Neural cell (in vitro differentiated cells): Measurements from ENCODE around the gene PAPSS2. TPM values are rescaled to one million over a fixed set of nuclear protein-coding genes. Genes with fewer than 3 reads are reported as not detected.

Experiments
- H2AFZ ChIP-seq: fragments of 200-600, 300-800 bp; sonication (generic), shearing (Covaris generic); 2 replicates; pipeline ENCODE4 v1.6.0; 2014; ENCODE audit warnings: low read depth, mild to moderate bottlenecking, antibody characterized with exemption, low read length, moderate library complexity
- H3F3A ChIP-seq: fragments of 200-600 bp; shearing (Covaris generic); 2 replicates; pipeline ENCODE4 v1.6.1; 2016; ENCODE audit warnings: mild to moderate bottlenecking, moderate library complexity, mixed read lengths, antibody characterized with exemption, low read length; ENCODE audit not compliant: insufficient read depth, poor library complexity, severe bottlenecking
- H3K27ac ChIP-seq: fragments of 200-600, 300-800 bp; sonication (generic), shearing (Covaris generic); 2 replicates; pipeline ENCODE4 v1.5.1; 2014; ENCODE audit warnings: mild to moderate bottlenecking, low read length, moderate library complexity
- H3K27me3 ChIP-seq: fragments of 300-800, 200-600 bp; sonication (generic), shearing (Covaris generic); 2 replicates; pipeline ENCODE4 v1.6.0; 2014; ENCODE audit warnings: mild to moderate bottlenecking, low read depth, low read length, moderate library complexity; ENCODE audit not compliant: insufficient read depth
- H3K36me3 ChIP-seq: fragments of 300-800, 200-600 bp; sonication (generic), shearing (Covaris generic); 2 replicates; pipeline ENCODE4 v1.5.1; 2014; ENCODE audit warnings: mild to moderate bottlenecking, antibody characterized with exemption, low read length, moderate library complexity; ENCODE audit not compliant: insufficient read depth
- H3K4me2 ChIP-seq: fragments of 300-800, 200-600 bp; sonication (generic), shearing (Covaris generic); 2 replicates; pipeline ENCODE4 v1.6.0; 2014; ENCODE audit warnings: mild to moderate bottlenecking, low read length
- H3K4me3 ChIP-seq: fragments of 300-800, 200-600 bp; sonication (generic), shearing (Covaris generic); 2 replicates; pipeline ENCODE4 v1.5.1; 2014; ENCODE audit warnings: mild to moderate bottlenecking, low read length, moderate library complexity
- H3K79me2 ChIP-seq: fragments of 200-600 bp; shearing (Covaris generic); replicated peaks from 2 replicates; pipeline ENCODE4 v1.6.0; 2014; ENCODE audit warnings: mild to moderate bottlenecking, low read length, moderate library complexity; ENCODE audit not compliant: insufficient read depth
- H3K9ac ChIP-seq: fragments of 300-800, 200-600 bp; sonication (generic), shearing (Covaris generic); 2 replicates; pipeline ENCODE4 v1.6.1; 2016; ENCODE audit warnings: mild to moderate bottlenecking, low read length, mixed read lengths
- H3K9me2 ChIP-seq: fragments of 200-600 bp; shearing (Covaris generic); 2 replicates; pipeline ENCODE4 v1.6.1; 2016; ENCODE audit warnings: mild to moderate bottlenecking, low read length, mixed read lengths; ENCODE audit not compliant: insufficient read depth
- H3K9me3 ChIP-seq: fragments of 200-600, 300-800 bp; sonication (generic), shearing (Covaris generic); 2 replicates; pipeline ENCODE4 v1.6.1; 2016; ENCODE audit warnings: mild to moderate bottlenecking, mixed run types, low read length, moderate library complexity, mixed read lengths
- H4K20me1 ChIP-seq: fragments of 200-600 bp; shearing (Covaris generic); 2 replicates; pipeline ENCODE4 v1.6.1; 2016; ENCODE audit warnings: mild to moderate bottlenecking, mixed run types; ENCODE audit not compliant: insufficient read depth
- EP300 ChIP-seq: fragments of 450-650 bp; conservative IDR thresholded peaks from 2 replicates; pipeline ENCODE4 v1.6.1; 2014; ENCODE audit warnings: antibody characterized with exemption, mild to moderate bottlenecking, moderate library complexity; ENCODE audit not compliant: poor library complexity, severe bottlenecking
- EZH2 ChIP-seq: fragments of 200-600, 300-800 bp; shearing (Covaris generic), sonication (generic); IDR thresholded peaks from 2 replicates; pipeline ENCODE4 v1.6.1; 2014; ENCODE audit warnings: antibody characterized with exemption, low read length, borderline replicate concordance, mild to moderate bottlenecking; ENCODE audit not compliant: insufficient read depth, poor library complexity, severe bottlenecking
- MXI1 ChIP-seq: fragments of 450-650 bp; conservative IDR thresholded peaks from 2 replicates; pipeline ENCODE4 v1.6.1; 2014; ENCODE audit warnings: antibody characterized with exemption, mild to moderate bottlenecking; ENCODE audit not compliant: poor library complexity, severe bottlenecking
- POLR2AphosphoS5 ChIP-seq: IDR thresholded peaks from 2 replicates; pipeline ENCODE4 v1.6.1; 2012
- RAD21 ChIP-seq: fragments of 450-650 bp; conservative IDR thresholded peaks from 2 replicates; pipeline ENCODE4 v1.6.1; 2014; ENCODE audit warnings: antibody characterized with exemption, mild to moderate bottlenecking, moderate library complexity
- SMC3 ChIP-seq: fragments of 450-650 bp; conservative IDR thresholded peaks from 2 replicates; pipeline ENCODE4 v1.6.1; 2014; ENCODE audit warnings: antibody characterized with exemption, mild to moderate bottlenecking, moderate library complexity; ENCODE audit not compliant: poor library complexity
- TAF1 ChIP-seq: IDR thresholded peaks from 2 replicates; pipeline ENCODE4 v1.6.1; 2012; ENCODE audit warnings: low read depth
- polyA plus RNA-seq: library from polyadenylated mRNA; depleted of rRNA; stranded (reverse); fragments of >200 nt; gene quantifications from 2 replicates; pipeline ENCODE4 v1.2.3, GENCODE V29; 2014
- TF ChIP-seq, protein P1 (sequence below): fragments of 450-650 bp; IDR thresholded peaks from 2 replicates; pipeline ENCODE4 v1.5.1; 2014; ENCODE audit warnings: antibody characterized with exemption, mild to moderate bottlenecking, moderate library complexity; ENCODE audit not compliant: poor library complexity, severe bottlenecking
- TF ChIP-seq, protein P2 (sequence below): IDR thresholded peaks from 2 replicates; pipeline ENCODE4 v1.6.1; 2012; ENCODE audit warnings: borderline replicate concordance

The PAPSS2 gene
- polyA plus RNA-seq, 1 donor from 2014 or later = 0.24 TPM

DNA sequence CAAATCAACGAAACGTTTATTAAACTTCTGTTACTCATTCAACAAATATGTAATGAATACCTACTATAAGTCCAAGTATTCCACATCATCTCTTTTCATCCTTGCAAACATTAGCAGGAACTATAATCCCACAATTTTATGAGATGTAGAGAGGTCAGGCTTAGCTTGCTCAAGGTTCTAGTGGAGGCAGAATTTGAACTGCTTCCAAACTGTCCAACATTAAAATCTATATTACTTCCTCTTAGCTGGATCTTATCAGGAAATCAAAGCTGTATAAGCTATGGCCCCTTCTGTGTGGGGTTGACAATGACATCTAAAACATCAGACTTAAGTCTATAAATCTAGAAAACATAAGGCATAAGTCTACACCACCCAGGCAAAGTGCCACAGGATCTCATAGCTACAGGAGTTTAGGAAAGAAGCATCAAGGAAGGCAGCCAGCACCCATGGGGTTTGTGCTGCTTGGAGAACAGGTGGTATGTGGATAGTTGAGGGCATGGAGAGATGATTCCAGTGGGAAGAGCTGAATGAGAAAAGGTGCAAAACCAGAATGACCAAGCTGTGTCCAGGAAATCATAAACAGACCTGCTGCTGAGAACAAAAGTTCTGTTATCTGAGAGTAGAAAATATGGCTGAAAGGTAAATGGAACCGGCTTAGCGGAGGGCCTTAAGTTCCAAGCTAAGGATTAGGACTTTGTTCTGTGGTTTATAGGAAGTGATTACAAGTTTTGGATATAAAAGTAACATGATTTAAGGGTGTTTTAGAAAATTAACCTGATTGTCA, 34.5 kb downstream of the PAPSS2 start:
- Histone ChIP-seq H3K27me3 (no peaks in the 10 kb centered on the region), H3K36me3 (no peaks in the 10 kb centered on the region), H3K4me2 (no peak overlapping the region), H3K9me2 (no peaks in the 10 kb centered on the region), H3F3A (no peaks in the 10 kb centered on the region), H3K9ac (no peak overlapping the region), H3K27ac (no peak overlapping the region), H3K9me3 (no peaks in the 10 kb centered on the region), H2AFZ (no peak overlapping the region), H4K20me1 (no peaks in the 10 kb centered on the region), H3K4me3 (no peak overlapping the region), H3K79me2 (no peaks in the 10 kb centered on the region)
- TF ChIP-seq RAD21 = no peak
- no peak for TF ChIP-seq TAF1
- TF ChIP-seq, protein P1, sequence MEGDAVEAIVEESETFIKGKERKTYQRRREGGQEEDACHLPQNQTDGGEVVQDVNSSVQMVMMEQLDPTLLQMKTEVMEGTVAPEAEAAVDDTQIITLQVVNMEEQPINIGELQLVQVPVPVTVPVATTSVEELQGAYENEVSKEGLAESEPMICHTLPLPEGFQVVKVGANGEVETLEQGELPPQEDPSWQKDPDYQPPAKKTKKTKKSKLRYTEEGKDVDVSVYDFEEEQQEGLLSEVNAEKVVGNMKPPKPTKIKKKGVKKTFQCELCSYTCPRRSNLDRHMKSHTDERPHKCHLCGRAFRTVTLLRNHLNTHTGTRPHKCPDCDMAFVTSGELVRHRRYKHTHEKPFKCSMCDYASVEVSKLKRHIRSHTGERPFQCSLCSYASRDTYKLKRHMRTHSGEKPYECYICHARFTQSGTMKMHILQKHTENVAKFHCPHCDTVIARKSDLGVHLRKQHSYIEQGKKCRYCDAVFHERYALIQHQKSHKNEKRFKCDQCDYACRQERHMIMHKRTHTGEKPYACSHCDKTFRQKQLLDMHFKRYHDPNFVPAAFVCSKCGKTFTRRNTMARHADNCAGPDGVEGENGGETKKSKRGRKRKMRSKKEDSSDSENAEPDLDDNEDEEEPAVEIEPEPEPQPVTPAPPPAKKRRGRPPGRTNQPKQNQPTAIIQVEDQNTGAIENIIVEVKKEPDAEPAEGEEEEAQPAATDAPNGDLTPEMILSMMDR = no peak
- no peak for TF ChIP-seq EP300
- no peak for TF ChIP-seq SMC3
- no peak for TF ChIP-seq POLR2AphosphoS5
- TF ChIP-seq MXI1 = no peak
- TF ChIP-seq, protein P2, sequence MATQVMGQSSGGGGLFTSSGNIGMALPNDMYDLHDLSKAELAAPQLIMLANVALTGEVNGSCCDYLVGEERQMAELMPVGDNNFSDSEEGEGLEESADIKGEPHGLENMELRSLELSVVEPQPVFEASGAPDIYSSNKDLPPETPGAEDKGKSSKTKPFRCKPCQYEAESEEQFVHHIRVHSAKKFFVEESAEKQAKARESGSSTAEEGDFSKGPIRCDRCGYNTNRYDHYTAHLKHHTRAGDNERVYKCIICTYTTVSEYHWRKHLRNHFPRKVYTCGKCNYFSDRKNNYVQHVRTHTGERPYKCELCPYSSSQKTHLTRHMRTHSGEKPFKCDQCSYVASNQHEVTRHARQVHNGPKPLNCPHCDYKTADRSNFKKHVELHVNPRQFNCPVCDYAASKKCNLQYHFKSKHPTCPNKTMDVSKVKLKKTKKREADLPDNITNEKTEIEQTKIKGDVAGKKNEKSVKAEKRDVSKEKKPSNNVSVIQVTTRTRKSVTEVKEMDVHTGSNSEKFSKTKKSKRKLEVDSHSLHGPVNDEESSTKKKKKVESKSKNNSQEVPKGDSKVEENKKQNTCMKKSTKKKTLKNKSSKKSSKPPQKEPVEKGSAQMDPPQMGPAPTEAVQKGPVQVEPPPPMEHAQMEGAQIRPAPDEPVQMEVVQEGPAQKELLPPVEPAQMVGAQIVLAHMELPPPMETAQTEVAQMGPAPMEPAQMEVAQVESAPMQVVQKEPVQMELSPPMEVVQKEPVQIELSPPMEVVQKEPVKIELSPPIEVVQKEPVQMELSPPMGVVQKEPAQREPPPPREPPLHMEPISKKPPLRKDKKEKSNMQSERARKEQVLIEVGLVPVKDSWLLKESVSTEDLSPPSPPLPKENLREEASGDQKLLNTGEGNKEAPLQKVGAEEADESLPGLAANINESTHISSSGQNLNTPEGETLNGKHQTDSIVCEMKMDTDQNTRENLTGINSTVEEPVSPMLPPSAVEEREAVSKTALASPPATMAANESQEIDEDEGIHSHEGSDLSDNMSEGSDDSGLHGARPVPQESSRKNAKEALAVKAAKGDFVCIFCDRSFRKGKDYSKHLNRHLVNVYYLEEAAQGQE = no peak
- no peak for TF ChIP-seq EZH2

DNA sequence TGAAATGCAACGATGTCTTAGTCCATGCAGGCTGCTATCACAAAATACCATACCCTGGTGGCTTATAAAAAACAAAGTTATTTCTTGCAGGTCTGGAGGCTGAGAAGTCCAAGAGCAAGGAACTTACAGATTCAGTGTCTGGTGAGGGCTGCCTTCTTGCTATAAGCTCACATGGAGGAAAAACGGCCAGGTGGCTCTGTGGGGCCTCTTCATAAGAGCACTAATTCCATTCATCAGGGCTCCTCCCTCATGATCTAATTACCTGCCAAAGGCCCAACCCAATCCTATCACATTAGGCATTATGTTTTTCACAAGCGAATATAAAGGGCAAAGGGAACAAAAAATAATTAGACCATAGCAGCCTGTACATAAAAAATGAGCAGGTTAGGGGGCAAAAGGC, 35.4 kb downstream of the PAPSS2 start:
- Histone ChIP-seq H3K9me3 (no peaks in the 10 kb centered on the region), H2AFZ (no peak overlapping the region), H4K20me1 (no peaks in the 10 kb centered on the region), H3K9ac (no peak overlapping the region), H3F3A (no peaks in the 10 kb centered on the region), H3K79me2 (no peaks in the 10 kb centered on the region), H3K4me3 (no peak overlapping the region), H3K36me3 (no peaks in the 10 kb centered on the region), H3K27me3 (no peaks in the 10 kb centered on the region), H3K9me2 (no peaks in the 10 kb centered on the region), H3K27ac (no peak overlapping the region), H3K4me2 (no peak overlapping the region)
- TF ChIP-seq, protein P2 = no peak
- TF ChIP-seq, protein P1 = no peak
- TF ChIP-seq EP300 = no peak
- TF ChIP-seq MXI1 = no peak
- no peak for TF ChIP-seq TAF1
- TF ChIP-seq POLR2AphosphoS5 = no peak
- no peak for TF ChIP-seq SMC3
- no peak for TF ChIP-seq RAD21
- TF ChIP-seq EZH2 = no peak
